HG03039 (cell line): ENCODE results near the gene ARHGAP18.

Source experiments
- ATAC-seq: cut with Tn5 transposase; IDR thresholded peaks from one replicate; pipeline ENCODE4 v1.9.1; 2021; ENCODE audit warnings: mild to moderate bottlenecking, moderate library complexity; ENCODE audit not compliant: unreplicated experiment

Gene ARHGAP18

GRCh38 chr6:129671442-129672340 lies 38.3 kb downstream of the ARHGAP18 start:
- ATAC-seq = peak; percentile 75

DNA sequence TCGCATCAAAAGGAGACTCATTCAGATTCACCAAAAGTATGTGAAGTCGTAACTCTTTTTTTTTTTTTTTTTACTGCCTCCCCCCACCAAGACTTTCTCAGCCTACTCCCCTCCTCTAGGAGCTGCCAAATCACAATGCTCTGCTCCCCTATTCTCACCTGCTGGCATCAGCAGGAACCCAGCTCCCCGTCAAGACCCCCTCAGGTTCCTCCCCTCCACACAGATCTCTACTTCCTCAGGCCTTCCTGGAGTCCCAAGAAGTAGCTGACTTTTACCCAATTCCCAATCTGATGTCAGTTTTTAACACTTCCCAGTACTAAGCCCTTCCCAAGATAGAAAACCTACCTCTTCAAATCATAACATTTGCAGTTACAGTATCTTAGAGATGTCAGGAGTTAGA lies 39.3 kb downstream of the ARHGAP18 start:
- no peak for ATAC-seq

DNA sequence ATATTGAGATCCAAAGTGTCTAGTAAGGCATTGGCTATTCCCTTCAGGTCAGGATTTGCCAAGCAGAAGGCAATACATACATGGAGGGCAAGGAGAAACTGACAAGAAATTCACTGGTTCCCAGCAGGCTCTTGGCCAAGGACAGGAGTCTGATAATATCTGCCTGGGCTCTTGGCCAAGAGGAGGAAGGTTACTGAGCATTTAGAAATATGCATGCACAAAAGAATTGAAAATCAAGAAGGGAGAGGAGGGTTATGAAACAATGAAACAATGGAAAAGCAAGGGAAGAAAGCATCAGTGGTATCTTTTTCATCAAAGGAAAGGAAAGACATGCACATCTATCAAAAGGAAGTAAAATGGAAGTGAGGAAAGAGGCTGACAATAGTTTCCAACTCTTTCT lies 42.4 kb downstream of the ARHGAP18 start:
- no peak for ATAC-seq

GRCh38 chr6:129667034-129667433 lies 42.9 kb downstream of the ARHGAP18 start:
- ATAC-seq = no peak

DNA sequence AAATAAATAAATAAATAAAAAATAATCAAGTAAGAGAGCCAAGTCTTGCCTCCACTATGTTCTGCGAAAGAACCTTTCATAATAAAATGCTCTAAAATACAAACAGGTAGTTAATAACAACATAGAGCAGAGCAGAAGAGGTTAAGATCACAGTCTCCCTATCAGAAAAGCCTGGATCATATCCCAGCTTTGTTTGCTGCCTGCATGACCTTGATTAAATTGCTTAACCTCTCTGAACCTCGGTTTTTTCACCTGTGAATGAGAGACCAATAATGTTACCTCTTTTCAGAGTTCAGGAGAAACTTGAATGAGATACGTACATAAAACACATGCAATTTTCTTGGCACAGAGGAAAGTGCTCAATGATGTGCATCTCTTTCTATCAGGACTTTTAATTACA lies 44.4 kb downstream of the ARHGAP18 start:
- no peak for ATAC-seq

DNA sequence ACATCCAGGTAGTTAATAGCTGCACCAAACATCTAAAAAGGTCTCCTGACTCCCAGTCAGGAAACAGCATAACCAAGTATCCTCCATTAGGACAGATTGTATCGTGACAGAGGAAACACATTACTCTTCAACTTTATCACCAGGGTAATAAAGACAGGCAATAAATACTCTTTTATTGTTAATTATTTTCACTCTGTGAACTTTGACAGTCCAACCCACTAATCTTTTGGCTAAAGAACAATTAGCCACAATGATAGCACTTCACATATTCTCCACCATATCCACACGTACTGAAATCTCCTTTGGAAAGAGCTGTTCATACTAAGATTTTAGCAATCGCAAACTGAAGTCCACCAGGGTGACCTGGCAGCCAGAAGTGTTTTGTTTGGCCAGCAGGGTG lies 46.4 kb downstream of the ARHGAP18 start:
- no peak for ATAC-seq

GRCh38 chr6:129662980-129663431 lies 47.0 kb downstream of the ARHGAP18 start:
- ATAC-seq = peak; percentile 74

DNA sequence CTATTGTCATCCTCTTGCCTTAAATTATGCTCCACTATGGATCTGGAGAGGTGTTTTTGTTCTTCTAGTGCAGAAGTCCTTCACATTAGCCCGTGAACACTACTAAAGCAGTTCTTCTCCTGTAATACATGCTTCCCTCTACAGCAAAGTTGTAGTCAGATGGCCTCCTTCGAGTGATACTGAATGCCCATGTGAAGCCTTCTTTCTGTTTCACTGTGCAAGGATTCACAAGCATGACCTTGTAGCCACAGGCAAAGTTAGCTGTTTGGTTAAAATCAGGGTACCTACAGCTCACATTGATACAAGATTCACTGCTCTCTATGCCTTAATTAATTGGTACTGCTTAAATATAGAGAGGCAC lies 47.6 kb downstream of the ARHGAP18 start:
- ATAC-seq = peak; percentile 57

DNA sequence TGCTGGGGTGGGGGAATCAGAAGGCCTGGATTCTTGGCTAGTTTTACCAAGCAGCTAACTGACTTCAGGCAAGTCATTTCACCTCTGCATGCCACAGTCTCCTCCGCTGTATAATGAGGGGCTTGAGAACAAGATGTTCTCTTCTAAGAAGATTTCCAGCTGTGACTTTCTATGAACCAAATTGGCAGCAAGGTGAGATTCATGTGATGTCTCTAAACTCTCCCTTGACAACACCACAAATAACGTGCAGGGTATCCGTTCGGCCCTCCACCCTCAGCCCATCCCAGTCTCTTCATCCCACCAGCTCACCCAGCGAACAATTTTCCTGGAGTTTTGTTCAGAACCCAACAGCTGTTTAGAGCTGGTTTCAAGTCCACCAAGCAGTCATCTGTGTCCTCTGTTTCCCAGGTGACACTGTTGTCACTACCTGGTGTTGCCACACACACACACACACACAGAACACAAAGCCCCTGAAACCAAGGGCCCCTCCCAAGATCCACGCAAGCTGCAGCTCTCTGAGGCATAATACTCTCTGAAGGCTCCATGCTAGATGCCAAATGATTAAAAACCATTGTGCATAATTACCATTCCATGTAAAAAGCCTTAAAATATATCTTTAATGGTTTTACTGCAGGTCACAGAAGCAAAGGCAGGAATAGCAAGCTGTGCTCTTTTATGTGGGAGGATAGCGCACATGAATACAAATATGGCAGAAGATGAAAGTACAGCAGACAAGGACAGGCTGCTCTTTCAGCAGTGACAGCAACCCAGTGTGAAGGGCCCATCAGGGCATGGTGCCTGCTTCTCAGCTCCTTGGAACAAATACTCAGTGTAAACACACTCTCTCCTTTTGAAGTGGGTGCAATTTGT lies 48.2 kb downstream of the ARHGAP18 start:
- ATAC-seq = no peak

GRCh38 chr6:129660346-129660676 lies 49.7 kb downstream of the ARHGAP18 start:
- no peak for ATAC-seq

DNA sequence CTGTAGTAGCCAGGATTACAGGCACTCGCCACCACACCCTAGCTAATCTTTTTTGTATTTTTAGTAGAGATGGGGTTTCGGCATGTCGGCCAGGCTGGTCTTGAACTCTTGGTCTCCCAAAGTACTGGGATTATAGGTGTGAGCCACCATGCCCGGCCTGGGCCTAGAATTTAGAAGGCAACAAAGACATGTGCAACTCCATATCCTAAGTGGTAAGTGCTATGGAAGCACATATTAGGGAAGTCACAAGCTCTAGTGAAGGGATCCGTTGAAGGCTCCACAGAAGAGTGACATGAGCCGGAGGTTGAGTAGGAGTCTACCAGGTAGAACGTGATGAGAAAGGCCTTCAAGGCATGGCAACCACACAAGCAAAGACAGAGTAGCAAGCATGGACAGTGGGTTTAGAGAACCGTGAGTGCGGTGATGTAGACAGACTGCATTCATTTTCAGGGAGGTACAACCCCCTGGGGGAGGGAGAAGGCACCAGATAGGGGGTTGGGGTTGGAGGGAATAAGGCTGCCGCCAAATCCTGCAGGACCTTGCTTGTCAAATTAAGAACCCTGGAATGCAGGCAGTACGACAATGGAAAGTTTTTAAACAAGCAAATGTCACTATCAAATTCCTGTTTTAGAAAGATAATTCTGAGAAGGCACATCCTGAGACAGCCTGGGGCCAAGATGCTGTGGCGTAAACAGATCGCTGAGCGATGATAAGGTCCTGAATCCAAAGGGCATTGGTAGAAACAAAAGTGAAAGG lies 50.2 kb downstream of the ARHGAP18 start:
- ATAC-seq = no peak

GRCh38 chr6:129659167-129659566 lies 50.8 kb downstream of the ARHGAP18 start:
- ATAC-seq = no peak

GRCh38 chr6:129657483-129657882 lies 52.5 kb downstream of the ARHGAP18 start:
- ATAC-seq = no peak

DNA sequence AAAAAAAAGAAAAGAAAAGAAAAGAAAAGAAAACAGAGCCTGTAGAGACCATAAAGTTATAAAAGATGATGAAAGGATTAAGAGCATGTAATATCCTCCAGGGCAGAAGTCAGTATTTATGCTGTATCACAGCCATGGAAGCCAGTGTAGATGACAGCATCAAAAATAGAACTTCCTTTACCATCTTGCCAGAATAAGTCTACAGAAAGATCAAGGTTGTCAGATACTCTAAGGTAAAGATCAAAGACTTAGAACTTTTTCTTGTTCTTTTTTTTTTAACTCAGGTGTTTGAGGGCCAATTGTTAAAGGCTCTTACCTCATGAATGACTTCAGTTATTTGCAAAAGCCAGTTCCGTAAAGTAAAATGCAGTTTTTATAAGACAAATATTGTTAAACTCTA lies 54.6 kb downstream of the ARHGAP18 start:
- ATAC-seq = no peak

DNA sequence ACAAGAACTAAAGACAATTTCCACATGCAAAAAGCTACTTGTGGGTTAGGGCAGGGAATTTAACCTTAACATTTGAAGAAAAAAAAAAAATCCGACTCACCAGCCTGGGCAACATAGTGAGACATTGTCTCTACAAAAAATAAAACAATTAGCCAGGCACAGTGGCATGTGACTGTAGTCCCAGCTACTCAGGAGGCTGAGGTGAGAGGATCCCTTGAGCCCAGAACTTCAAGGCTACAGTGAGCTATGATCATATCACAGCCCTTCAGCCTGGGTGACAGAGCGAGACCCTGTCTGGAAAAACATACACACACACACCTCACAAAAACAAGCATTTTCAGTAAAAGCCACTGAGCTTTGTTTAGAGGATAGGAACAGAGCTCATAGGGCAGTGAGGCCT lies 56.2 kb downstream of the ARHGAP18 start:
- no peak for ATAC-seq

- no peak for ATAC-seq
Measured at GRCh38 chr6:129653229-129653628, 56.7 kb downstream of the ARHGAP18 start.

- no peak for ATAC-seq
Measured at GRCh38 chr6:129651291-129651691, 58.7 kb downstream of the ARHGAP18 start.

- no peak for ATAC-seq
Measured at GRCh38 chr6:129648819-129649491, 61.0 kb downstream of the ARHGAP18 start.

- ATAC-seq = peak; percentile 6
Measured at GRCh38 chr6:129647044-129647443, 62.9 kb downstream of the ARHGAP18 start.

- peak; percentile 73 for ATAC-seq
Measured at GRCh38 chr6:129646642-129647041, 63.3 kb downstream of the ARHGAP18 start.
